Right lobe of liver (tissue), 6 donors: ENCODE measurements around the gene IGFBPL1. TPM values are rescaled to one million over a fixed set of nuclear protein-coding genes. Genes with fewer than 3 reads are reported as not detected.

Experiments
- ATAC-seq, 4 donors: fragments of 200-7000 bp; cut with Tn5 transposase; one replicate each; pipeline ENCODE4 v1.9.1; 2020; ENCODE audit warnings: mild to moderate bottlenecking in 4 of 4, moderate library complexity in 4 of 4
- DNase-seq, 3 donors: peaks; one replicate each; pipeline ENCODE4 v3.0.0-alpha.2; 2020
- H3K27ac ChIP-seq, 3 donors: fragments of 200-600 bp; one replicate each; pipeline ENCODE4 v1.8.0; 2022
- H3K27me3 ChIP-seq, 2 donors: fragments of 200-600 bp; one replicate each; pipeline ENCODE4 v1.8.0; 2022
- H3K36me3 ChIP-seq, 4 donors: fragments of 200-600 bp; sonication (generic) in 1 of 4; one replicate each; pipeline versions ENCODE4 v1.5.1 to v1.8.0; 2017 to 2022; ENCODE audit warnings: control low read depth in 1 of 4
- H3K4me1 ChIP-seq, 4 donors: fragments of 200-600 bp; sonication (generic) in 1 of 4; one replicate each; pipeline versions ENCODE4 v1.5.1 to v1.8.0; 2017 to 2022; ENCODE audit warnings: control low read depth in 1 of 4
- H3K4me3 ChIP-seq, 3 donors: fragments of 200-600 bp; one replicate each; pipeline ENCODE4 v1.8.0; 2022
- H3K9me3 ChIP-seq, 4 donors: fragments of 200-600 bp; sonication (generic) in 1 of 4; one replicate each; pipeline versions ENCODE4 v1.5.1 to v1.8.0; 2017 to 2022; ENCODE audit warnings: control low read depth in 1 of 4
- POLR2A ChIP-seq: fragments of 450-650 bp; IDR thresholded peaks from one replicate; pipeline ENCODE4 v1.6.1; 2017; ENCODE audit warnings: antibody characterized with exemption, mild to moderate bottlenecking
- WGBS: methylation state at CpG from one replicate; pipeline ENCODE4 v1.1.6; 2018; ENCODE audit warnings: low coverage, low lambda C conversion rate; ENCODE audit not compliant: insufficient coverage; ENCODE audit errors: missing lambda C conversion rate; 5-methylcytosine and 5-hydroxymethylcytosine counted together
- intact Hi-C, 2 donors: fragments of 100-400 bp; cut with DNase I; formaldehyde crosslinking; loops; one replicate each; pipeline versions ENCODE4 v1.11.2 to v1.14.1; 2022
- total RNA-seq, 6 experiments: library from RNA; depleted of rRNA in 2 of 6; stranded (reverse); fragments of >200 nt in 2 of 6; fragmentation: NEBNext Ultra II Directional in 3 of 6; extraction: Animal tissue kit (Norgen Biotek cat#: 25700) in 3 of 6; gene quantifications; one replicate each; pipeline versions ENCODE4 v1.1.0 to v1.2.4, GENCODE V29; 2016 to 2023
- TF ChIP-seq, protein P1 (sequence below), 4 donors: fragments of 200-600 bp in 3 of 4; fragments of 450-650 bp in 1 of 4; IDR thresholded peaks; one replicate each; pipeline versions ENCODE4 v1.5.1 to v1.8.0; 2016 to 2022; ENCODE audit warnings: antibody characterized with exemption in 4 of 4, mild to moderate bottlenecking in 2 of 4
- donor health status: DM: no; HTN: yes; CAD: no.
- donor health status: DM: no; HTN: no; CAD: no.
- donor health status: DM: no; HTN: no; CAD: no.
- donor health status: DM: no; HTN: yes; CAD: no.
- donor health status: DM: no; HTN: yes; CAD: no.

IGFBPL1 gene
- total RNA-seq, 6 experiments from 2014 or later, result 0.20 to 2.7 (median 0.44) TPM; not detected in 1

DNA sequence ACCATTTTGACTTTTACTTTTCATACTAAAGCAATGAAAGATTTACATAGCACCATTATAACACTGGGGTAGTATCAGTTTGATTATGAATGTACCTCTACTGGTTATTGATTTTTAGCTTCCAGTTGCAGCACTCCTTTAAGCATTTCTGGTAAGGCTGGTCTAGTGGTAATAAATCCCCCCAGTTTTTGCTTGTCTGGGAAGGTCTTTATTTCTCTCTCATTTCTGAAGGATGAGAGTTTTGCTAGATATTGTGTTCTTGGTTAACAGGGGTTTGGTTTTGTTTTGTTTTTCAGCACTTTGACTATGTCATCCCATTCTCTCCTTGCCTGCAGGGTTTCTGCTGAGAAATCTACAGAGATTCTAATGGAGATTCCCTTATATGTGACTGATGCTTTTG, 26.9 kb upstream of the IGFBPL1 start:
- no peaks in the 10 kb centered on the region for H3K4me1 ChIP-seq
- DNase-seq, result no peak
- TF ChIP-seq, protein P1, sequence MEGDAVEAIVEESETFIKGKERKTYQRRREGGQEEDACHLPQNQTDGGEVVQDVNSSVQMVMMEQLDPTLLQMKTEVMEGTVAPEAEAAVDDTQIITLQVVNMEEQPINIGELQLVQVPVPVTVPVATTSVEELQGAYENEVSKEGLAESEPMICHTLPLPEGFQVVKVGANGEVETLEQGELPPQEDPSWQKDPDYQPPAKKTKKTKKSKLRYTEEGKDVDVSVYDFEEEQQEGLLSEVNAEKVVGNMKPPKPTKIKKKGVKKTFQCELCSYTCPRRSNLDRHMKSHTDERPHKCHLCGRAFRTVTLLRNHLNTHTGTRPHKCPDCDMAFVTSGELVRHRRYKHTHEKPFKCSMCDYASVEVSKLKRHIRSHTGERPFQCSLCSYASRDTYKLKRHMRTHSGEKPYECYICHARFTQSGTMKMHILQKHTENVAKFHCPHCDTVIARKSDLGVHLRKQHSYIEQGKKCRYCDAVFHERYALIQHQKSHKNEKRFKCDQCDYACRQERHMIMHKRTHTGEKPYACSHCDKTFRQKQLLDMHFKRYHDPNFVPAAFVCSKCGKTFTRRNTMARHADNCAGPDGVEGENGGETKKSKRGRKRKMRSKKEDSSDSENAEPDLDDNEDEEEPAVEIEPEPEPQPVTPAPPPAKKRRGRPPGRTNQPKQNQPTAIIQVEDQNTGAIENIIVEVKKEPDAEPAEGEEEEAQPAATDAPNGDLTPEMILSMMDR (IDR thresholded peaks at IDR 0.05), result no peak
- no peak for TF ChIP-seq POLR2A
- intact Hi-C loops, result no loop called here
- no peak overlapping the region for H3K4me3 ChIP-seq
- H3K36me3 ChIP-seq, result no peaks in the 10 kb centered on the region
- peaks cover 0 to 5% (median 2%) of the 10 kb centered on the region in 4 donors for H3K9me3 ChIP-seq
- no peaks in the 10 kb centered on the region for H3K27me3 ChIP-seq
- no peak overlapping the region for H3K27ac ChIP-seq
- no peak for ATAC-seq

DNA sequence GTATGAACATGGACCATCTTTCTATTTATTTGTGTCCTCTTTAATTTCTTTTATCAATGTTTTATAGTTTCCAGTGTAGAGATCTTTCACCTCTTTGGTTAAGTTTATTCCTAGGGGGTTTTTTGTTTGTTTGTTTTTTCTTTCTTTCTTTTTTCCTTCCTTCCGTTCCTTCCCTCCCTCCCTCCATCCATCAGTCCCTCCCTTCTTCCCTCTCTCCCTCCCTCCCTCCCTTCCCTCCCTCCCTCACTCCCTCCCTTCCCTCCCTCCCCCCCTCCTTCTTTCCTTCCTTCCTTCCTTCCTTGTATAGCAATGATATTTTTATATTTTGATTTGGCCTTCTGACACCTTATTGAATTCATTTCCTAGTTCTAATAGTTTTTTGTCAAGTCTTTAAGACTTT, 23.4 kb upstream of the IGFBPL1 start:
- intact Hi-C loops, result no loop called here

DNA sequence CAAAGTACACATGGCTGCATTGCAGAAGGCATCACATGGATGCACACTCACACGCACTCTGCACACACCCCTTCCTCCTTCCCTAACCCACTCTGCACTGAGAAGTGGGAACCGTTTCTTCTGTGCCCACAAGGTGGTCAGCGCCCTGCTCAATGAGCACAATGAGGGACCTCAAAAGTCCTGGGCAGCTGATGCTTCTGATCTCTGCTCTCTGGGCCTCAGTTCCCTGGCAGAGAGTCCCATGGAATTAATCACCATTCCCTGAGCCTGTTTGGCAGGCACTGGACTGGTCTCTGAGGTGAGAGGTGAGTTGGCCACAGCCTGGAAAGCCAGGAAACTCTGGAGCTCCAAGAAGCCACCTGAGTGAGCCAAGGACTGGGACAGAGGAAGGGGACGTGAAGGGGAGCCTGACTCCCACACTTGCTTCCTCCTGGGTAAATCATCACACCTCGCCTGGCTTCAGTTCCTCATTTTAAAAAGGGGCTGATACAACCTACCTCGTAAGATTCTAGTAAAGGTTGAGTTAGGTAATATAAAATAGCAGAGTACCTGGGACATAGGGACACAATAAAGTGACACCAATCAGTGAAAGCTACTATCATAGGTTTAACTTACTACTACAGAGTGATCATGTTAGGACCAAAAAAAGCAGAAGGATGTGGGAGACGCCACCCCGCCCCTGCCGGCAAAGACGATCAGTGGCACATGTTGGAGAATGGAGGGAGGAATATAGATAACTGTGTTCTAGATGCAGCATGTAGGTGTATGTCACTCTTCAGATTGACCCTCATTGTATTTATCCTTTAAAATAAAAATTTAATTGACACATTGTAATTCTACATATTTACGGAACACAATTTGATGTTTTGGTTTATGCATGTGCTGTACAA, 21.1 kb upstream of the IGFBPL1 start:
- Histone ChIP-seq H3K27ac (no peak overlapping the region), H3K4me1 (no peaks in the 10 kb centered on the region), H3K27me3 (no peaks in the 10 kb centered on the region), H3K4me3 (no peak overlapping the region), H3K9me3 (peaks cover 0 to 3% (median 0%) of the 10 kb centered on the region in 4 donors), H3K36me3 (no peaks in the 10 kb centered on the region)
- WGBS, result 58% methylated on average over 8 of the region's 11 CpGs
- DNase-seq, result no peak
- ATAC-seq, result no peak
- intact Hi-C loops, result no loop called here
- TF ChIP-seq, protein P1 (IDR thresholded peaks at IDR 0.05), result no peak
- TF ChIP-seq POLR2A, result no peak

More for the DNA sequence above, 23.4 kb upstream of the IGFBPL1 start:
- Histone ChIP-seq H3K9me3 (peaks cover 0 to 5% (median 2%) of the 10 kb centered on the region in 4 donors), H3K36me3 (no peaks in the 10 kb centered on the region), H3K27ac (no peak overlapping the region), H3K27me3 (no peaks in the 10 kb centered on the region), H3K4me3 (no peak overlapping the region), H3K4me1 (no peaks in the 10 kb centered on the region)
- no peak for DNase-seq
- ATAC-seq, result no peak
- no peak for TF ChIP-seq POLR2A
- TF ChIP-seq, protein P1 (IDR thresholded peaks at IDR 0.05), result no peak
- 38% methylated on average over 1 of the region's 1 CpG for WGBS

DNA sequence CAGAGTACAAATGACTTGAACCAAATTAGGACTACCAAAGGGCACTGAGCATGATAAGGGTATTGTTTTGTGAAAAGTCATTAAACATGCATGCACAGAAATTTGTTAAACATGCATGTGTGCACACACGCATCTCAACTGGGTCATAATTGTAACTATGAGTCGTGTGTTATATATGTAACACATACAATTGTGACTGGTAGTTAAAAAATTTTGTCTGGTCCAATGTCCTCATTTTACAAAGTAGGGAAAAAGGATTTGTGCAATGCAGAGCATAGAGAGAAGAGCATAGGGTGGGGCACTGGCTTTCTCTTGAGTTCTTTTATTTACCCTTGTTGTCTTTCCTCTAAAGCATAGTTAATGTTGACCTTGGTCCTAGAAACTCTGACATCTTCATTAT, 19.3 kb upstream of the IGFBPL1 start:
- 58% methylated on average over 2 of the region's 2 CpGs for WGBS
- no peaks in the 10 kb centered on the region for H3K36me3 ChIP-seq
- H3K4me3 ChIP-seq, result no peak overlapping the region
- H3K27ac ChIP-seq, result no peak overlapping the region
- peaks cover 0 to 3% (median 0%) of the 10 kb centered on the region in 4 donors for H3K9me3 ChIP-seq
- H3K4me1 ChIP-seq, result no peaks in the 10 kb centered on the region
- intact Hi-C loops, result no loop called here
- no peaks in the 10 kb centered on the region for H3K27me3 ChIP-seq
- TF ChIP-seq POLR2A, result no peak
- TF ChIP-seq, protein P1 (IDR thresholded peaks at IDR 0.05), result no peak
- DNase-seq (no peak), ATAC-seq (peak in 1 of 4 donors; percentile 6)
